ENCODE data around the gene MRPS35. TPM values are rescaled to one million over a fixed set of nuclear protein-coding genes. Genes with fewer than 3 reads are reported as not detected.

MRPS35 gene
- total RNA-seq, 1 donor from 2014 or later: 65.8 TPM

GRCh38 chr12:27673101-27673718, 37.4 kb upstream of the MRPS35 start:
- H3K36me3 ChIP-seq (ENCODE audit: control insufficient read depth, insufficient read depth, low read length): peaks cover 2% of the 10 kb centered on the region
- no peak overlapping the region for H3K4me3 ChIP-seq (ENCODE audit: low read depth, low read length)
- TF ChIP-seq, protein P1, sequence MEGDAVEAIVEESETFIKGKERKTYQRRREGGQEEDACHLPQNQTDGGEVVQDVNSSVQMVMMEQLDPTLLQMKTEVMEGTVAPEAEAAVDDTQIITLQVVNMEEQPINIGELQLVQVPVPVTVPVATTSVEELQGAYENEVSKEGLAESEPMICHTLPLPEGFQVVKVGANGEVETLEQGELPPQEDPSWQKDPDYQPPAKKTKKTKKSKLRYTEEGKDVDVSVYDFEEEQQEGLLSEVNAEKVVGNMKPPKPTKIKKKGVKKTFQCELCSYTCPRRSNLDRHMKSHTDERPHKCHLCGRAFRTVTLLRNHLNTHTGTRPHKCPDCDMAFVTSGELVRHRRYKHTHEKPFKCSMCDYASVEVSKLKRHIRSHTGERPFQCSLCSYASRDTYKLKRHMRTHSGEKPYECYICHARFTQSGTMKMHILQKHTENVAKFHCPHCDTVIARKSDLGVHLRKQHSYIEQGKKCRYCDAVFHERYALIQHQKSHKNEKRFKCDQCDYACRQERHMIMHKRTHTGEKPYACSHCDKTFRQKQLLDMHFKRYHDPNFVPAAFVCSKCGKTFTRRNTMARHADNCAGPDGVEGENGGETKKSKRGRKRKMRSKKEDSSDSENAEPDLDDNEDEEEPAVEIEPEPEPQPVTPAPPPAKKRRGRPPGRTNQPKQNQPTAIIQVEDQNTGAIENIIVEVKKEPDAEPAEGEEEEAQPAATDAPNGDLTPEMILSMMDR (IDR thresholded peaks at IDR 0.05; ENCODE audit: insufficient read depth, low read length, poor library complexity, severe bottlenecking): no peak
- no peak for DNase-seq (ENCODE audit: low read depth)
- no peaks in the 10 kb centered on the region for H3K27me3 ChIP-seq (ENCODE audit: control insufficient read depth, insufficient read depth, low read length)

DNA sequence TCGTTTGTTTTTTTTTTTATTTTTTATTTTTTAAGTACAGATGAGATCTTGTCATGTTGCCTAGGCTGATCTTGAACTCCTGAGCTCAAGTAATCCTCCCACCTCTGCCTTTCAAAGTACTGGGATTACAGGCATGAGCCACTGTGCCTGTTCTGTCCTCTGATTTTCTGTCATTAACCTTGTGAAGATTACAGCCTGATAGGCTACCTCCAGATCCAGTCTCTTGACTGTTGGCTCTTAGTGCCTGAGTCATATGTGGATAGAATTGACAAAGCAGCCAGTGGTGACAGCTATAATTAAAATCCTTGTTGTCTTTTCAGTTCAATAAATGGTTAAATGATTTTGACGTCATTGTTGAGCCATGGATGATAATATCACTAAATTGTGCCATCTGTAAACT, 35.6 kb upstream of the MRPS35 start:
- TF ChIP-seq, protein P1 (IDR thresholded peaks at IDR 0.05; ENCODE audit: insufficient read depth, low read length, poor library complexity, severe bottlenecking): no peak
- Histone ChIP-seq H3K36me3 (ENCODE audit: control insufficient read depth, insufficient read depth, low read length) (peaks cover 4% of the 10 kb centered on the region), H3K27me3 (ENCODE audit: control insufficient read depth, insufficient read depth, low read length) (no peaks in the 10 kb centered on the region), H3K4me3 (ENCODE audit: low read depth, low read length) (no peak overlapping the region)
- no peak for DNase-seq (ENCODE audit: low read depth)

DNA sequence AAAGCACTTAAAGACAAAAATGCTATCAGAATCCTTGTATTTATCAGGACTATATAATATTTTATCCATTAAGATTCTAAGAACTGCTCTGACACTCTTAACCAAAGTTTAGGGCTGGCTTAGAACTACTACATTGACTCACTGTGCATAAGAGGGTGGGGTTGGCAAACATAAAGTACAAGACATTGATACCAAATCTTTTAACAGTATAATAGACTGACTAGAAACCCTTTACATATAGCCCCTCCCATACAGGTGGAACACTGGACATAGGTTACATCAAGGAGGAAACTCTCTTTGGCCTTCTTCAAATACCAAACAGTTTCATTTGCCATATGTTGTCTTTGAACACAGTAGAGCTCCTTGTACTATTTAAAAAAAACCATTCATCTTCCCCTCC, 30.0 kb upstream of the MRPS35 start:
- Histone ChIP-seq H3K27me3 (ENCODE audit: control insufficient read depth, insufficient read depth, low read length) (no peaks in the 10 kb centered on the region), H3K4me3 (ENCODE audit: low read depth, low read length) (no peak overlapping the region), H3K36me3 (ENCODE audit: control insufficient read depth, insufficient read depth, low read length) (peaks cover 4% of the 10 kb centered on the region)
- DNase-seq (ENCODE audit: low read depth): no peak
- TF ChIP-seq, protein P1 (IDR thresholded peaks at IDR 0.05; ENCODE audit: insufficient read depth, low read length, poor library complexity, severe bottlenecking): no peak

DNA sequence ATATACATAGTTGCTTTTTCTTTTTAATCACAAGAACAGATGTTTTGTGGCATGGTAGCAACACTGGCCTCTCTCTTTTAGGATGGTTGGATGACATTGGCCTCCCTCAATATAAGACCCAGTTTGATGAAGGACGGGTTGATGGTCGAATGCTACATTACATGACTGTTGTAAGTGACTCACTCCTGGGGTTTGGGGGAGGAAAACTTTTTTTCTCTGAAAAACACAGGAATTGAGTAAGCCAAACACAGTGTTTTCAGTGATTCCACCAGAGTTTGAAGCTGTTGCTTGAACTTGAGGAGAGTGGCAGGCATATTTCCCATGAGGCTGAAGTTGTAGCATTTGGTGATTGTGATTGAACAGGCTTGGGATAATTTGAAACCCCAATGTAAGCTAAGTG, 28.1 kb upstream of the MRPS35 start:
- TF ChIP-seq, protein P1 (IDR thresholded peaks at IDR 0.05; ENCODE audit: insufficient read depth, low read length, poor library complexity, severe bottlenecking): no peak
- DNase-seq (ENCODE audit: low read depth): no peak
- Histone ChIP-seq H3K36me3 (ENCODE audit: control insufficient read depth, insufficient read depth, low read length) (peaks cover 2% of the 10 kb centered on the region), H3K4me3 (ENCODE audit: low read depth, low read length) (no peak overlapping the region), H3K27me3 (ENCODE audit: control insufficient read depth, insufficient read depth, low read length) (no peaks in the 10 kb centered on the region)

- Histone ChIP-seq H3K4me3 (ENCODE audit: low read depth, low read length) (no peak overlapping the region), H3K27me3 (ENCODE audit: control insufficient read depth, insufficient read depth, low read length) (no peaks in the 10 kb centered on the region), H3K36me3 (ENCODE audit: control insufficient read depth, insufficient read depth, low read length) (peaks cover 2% of the 10 kb centered on the region)
- DNase-seq (ENCODE audit: low read depth): no peak
- TF ChIP-seq, protein P1 (IDR thresholded peaks at IDR 0.05; ENCODE audit: insufficient read depth, low read length, poor library complexity, severe bottlenecking): no peak
Observed at GRCh38 chr12:27685274-27685673, 25.4 kb upstream of the MRPS35 start.

DNA sequence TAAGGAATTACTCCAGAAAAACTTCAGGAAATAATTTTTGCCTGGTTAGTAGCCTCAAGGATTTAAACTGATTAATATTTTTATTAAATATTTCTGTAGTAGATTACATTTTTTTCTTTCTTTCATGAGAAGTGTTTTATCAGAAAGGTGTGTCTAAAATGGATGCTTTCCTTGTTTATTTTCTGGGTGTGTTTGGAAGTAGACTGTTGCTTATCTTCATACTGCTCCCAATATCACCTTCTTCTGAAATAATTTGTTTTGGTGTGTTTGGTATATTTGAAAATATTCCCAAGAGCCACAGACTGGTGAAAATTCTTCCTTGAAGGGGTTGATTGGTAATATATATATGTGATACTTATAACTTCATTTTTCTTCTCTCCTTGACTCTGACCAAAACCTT, 24.5 kb upstream of the MRPS35 start:
- H3K36me3 ChIP-seq (ENCODE audit: control insufficient read depth, insufficient read depth, low read length): peaks cover 2% of the 10 kb centered on the region
- TF ChIP-seq, protein P1 (IDR thresholded peaks at IDR 0.05; ENCODE audit: insufficient read depth, low read length, poor library complexity, severe bottlenecking): no peak
- no peak overlapping the region for H3K4me3 ChIP-seq (ENCODE audit: low read depth, low read length)
- no peak for DNase-seq (ENCODE audit: low read depth)
- H3K27me3 ChIP-seq (ENCODE audit: control insufficient read depth, insufficient read depth, low read length): no peaks in the 10 kb centered on the region
